Liver (tissue), 9 donors: Measurements from ENCODE around the gene SPANXN5. TPM values are rescaled to one million over a fixed set of nuclear protein-coding genes. Genes with fewer than 3 reads are reported as not detected.

Experiments used
- DNase-seq: peaks from one replicate; pipeline ENCODE4 v3.0.0-alpha.2; 2017; ENCODE audit warnings: low spot score
- H3K27ac ChIP-seq, 2 donors: one replicate each; pipeline ENCODE4 v1.7.0; 2013; ENCODE audit warnings: inconsistent platforms in 2 of 2, low read length in 2 of 2, control low read depth in 1 of 2, low read depth in 1 of 2, mild to moderate bottlenecking in 1 of 2
- H3K27me3 ChIP-seq, 4 donors: one replicate each; pipeline versions ENCODE4 v1.6.1 to v1.7.0; 2013; ENCODE audit warnings: low read length in 3 of 4, inconsistent platforms in 1 of 4, mild to moderate bottlenecking in 1 of 4, moderate library complexity in 1 of 4; ENCODE audit not compliant: control insufficient read depth in 4 of 4, insufficient read depth in 4 of 4
- H3K36me3 ChIP-seq, 4 donors: one replicate each; pipeline versions ENCODE4 v1.6.1 to v1.7.0; 2013; ENCODE audit warnings: low read length in 3 of 4, mild to moderate bottlenecking in 3 of 4, low read depth in 1 of 4, moderate library complexity in 1 of 4; ENCODE audit not compliant: control insufficient read depth in 4 of 4, insufficient read depth in 3 of 4
- H3K4me1 ChIP-seq, 4 donors: one replicate each; pipeline versions ENCODE4 v1.6.1 to v1.7.0; 2013; ENCODE audit warnings: low read length in 3 of 4, mild to moderate bottlenecking in 3 of 4, moderate library complexity in 1 of 4; ENCODE audit not compliant: control insufficient read depth in 4 of 4, insufficient read depth in 4 of 4
- H3K4me3 ChIP-seq, 3 donors: one replicate each; pipeline versions ENCODE4 v1.6.1 to v1.7.0; 2013; ENCODE audit warnings: low read length in 3 of 3, control low read depth in 1 of 3, low read depth in 1 of 3, mild to moderate bottlenecking in 1 of 3
- H3K9ac ChIP-seq, 2 donors: one replicate each; pipeline ENCODE4 v1.7.0; 2013; ENCODE audit warnings: low read length in 2 of 2, mild to moderate bottlenecking in 2 of 2, moderate library complexity in 2 of 2, control low read depth in 1 of 2, low read depth in 1 of 2
- H3K9me3 ChIP-seq, 4 donors: one replicate each; pipeline versions ENCODE4 v1.6.1 to v1.7.0; 2013; ENCODE audit warnings: low read length in 3 of 4; ENCODE audit not compliant: control insufficient read depth in 4 of 4
- ATF3 ChIP-seq: IDR thresholded peaks from 2 replicates; pipeline ENCODE4 v1.6.1; 2016; ENCODE audit warnings: antibody characterized with exemption
- CTCF ChIP-seq: fragments of 150-350 bp; IDR thresholded peaks from 2 replicates; pipeline ENCODE4 v1.5.1; 2017; ENCODE audit warnings: improper control_type of control experiment, low read depth, low read length; ENCODE audit not compliant: missing input control
- EGR1 ChIP-seq, 2 donors: IDR thresholded peaks; 2 replicates each; pipeline ENCODE4 v1.6.1; 2016 to 2018; ENCODE audit warnings: antibody characterized with exemption in 2 of 2, low read depth in 2 of 2
- FOXA1 ChIP-seq: IDR thresholded peaks from 2 replicates; pipeline ENCODE4 v1.6.1; 2016; ENCODE audit warnings: antibody characterized with exemption
- FOXA2 ChIP-seq: IDR thresholded peaks from 2 replicates; pipeline ENCODE4 v1.6.1; 2016; ENCODE audit warnings: antibody characterized with exemption
- GABPA ChIP-seq, 2 donors: IDR thresholded peaks in 1 of 2; conservative IDR thresholded peaks in 1 of 2; 2 replicates each; pipeline ENCODE4 v1.6.1; 2016; ENCODE audit warnings: antibody characterized with exemption in 2 of 2, mild to moderate bottlenecking in 1 of 2, moderate library complexity in 1 of 2
- HNF4A ChIP-seq, 2 donors: conservative IDR thresholded peaks; 2 replicates each; pipeline ENCODE4 v1.6.1; 2016; ENCODE audit warnings: antibody characterized with exemption in 2 of 2, mild to moderate bottlenecking in 2 of 2
- HNF4G ChIP-seq: IDR thresholded peaks from 2 replicates; pipeline ENCODE4 v1.6.1; 2016; ENCODE audit warnings: antibody characterized with exemption
- JUND ChIP-seq, 2 donors: IDR thresholded peaks; 2 replicates each; pipeline ENCODE4 v1.6.1; 2016; ENCODE audit warnings: antibody characterized with exemption in 2 of 2
- MAX ChIP-seq: IDR thresholded peaks from 2 replicates; pipeline ENCODE4 v1.6.1; 2016; ENCODE audit warnings: antibody characterized with exemption
- NR2F2 ChIP-seq: IDR thresholded peaks from 2 replicates; pipeline ENCODE4 v1.6.1; 2016; ENCODE audit warnings: antibody characterized with exemption
- RAD21 ChIP-seq, 2 donors: IDR thresholded peaks; 2 replicates each; pipeline ENCODE4 v1.6.1; 2016; ENCODE audit warnings: antibody characterized with exemption in 2 of 2, mild to moderate bottlenecking in 2 of 2
- REST ChIP-seq: IDR thresholded peaks from 2 replicates; pipeline ENCODE4 v1.6.1; 2016; ENCODE audit warnings: antibody characterized with exemption, mild to moderate bottlenecking
- RXRA ChIP-seq, 2 donors: IDR thresholded peaks; 2 replicates each; pipeline ENCODE4 v1.6.1; 2017 to 2018; ENCODE audit warnings: antibody characterized with exemption in 2 of 2, mild to moderate bottlenecking in 1 of 2
- SP1 ChIP-seq: IDR thresholded peaks from 2 replicates; pipeline ENCODE4 v1.6.1; 2018; ENCODE audit warnings: antibody characterized with exemption, mild to moderate bottlenecking
- TAF1 ChIP-seq: conservative IDR thresholded peaks from 2 replicates; pipeline ENCODE4 v1.6.1; 2016; ENCODE audit warnings: antibody characterized with exemption, mild to moderate bottlenecking
- YY1 ChIP-seq: IDR thresholded peaks from 2 replicates; pipeline ENCODE4 v1.6.1; 2016; ENCODE audit warnings: antibody characterized with exemption, mild to moderate bottlenecking
- ZBTB33 ChIP-seq: IDR thresholded peaks from 2 replicates; pipeline ENCODE4 v1.6.1; 2016; ENCODE audit warnings: antibody characterized with exemption
- WGBS: extraction: QIAGEN DNeasy Blood & Tissue Kit; methylation state at CpG from one replicate; pipeline ENCODE4 v1.1.7; 2013; 5-methylcytosine and 5-hydroxymethylcytosine counted together
- polyA plus RNA-seq, 2 donors: library from polyadenylated mRNA; stranded (reverse) in 1 of 2; unstranded in 1 of 2; fragments of 200-250 nt in 1 of 2; fragments of >200 nt in 1 of 2; fragmentation: Nextera tagmentation in 1 of 2; extraction: Ambion mirVana in 1 of 2; gene quantifications; one replicate each; pipeline versions ENCODE4 v1.2.1 to v1.2.3, GENCODE V29; 2013 to 2015
- total RNA-seq, 2 donors: library from RNA; depleted of rRNA; stranded (reverse); fragments of >200 nt; gene quantifications; one replicate each; pipeline ENCODE4 v1.2.3, GENCODE V29; 2014
- donor health status: healthy.
- donor health status: healthy.
- donor health status: healthy.
- donor health status: healthy.
- donor health status: healthy.

SPANXN5 gene
- total and polyA plus RNA-seq, 4 donors: not detected

- Histone ChIP-seq H3K9me3 (no peaks in the 10 kb centered on the region), H3K4me3 (no peak overlapping the region), H3K36me3 (no peaks in the 10 kb centered on the region), H3K27ac (no peak overlapping the region), H3K9ac (no peak overlapping the region), H3K4me1 (no peaks in the 10 kb centered on the region), H3K27me3 (no peaks in the 10 kb centered on the region)
- TF ChIP-seq SP1: no peak
- no peak for TF ChIP-seq HNF4G
- no peak for TF ChIP-seq GABPA (IDR thresholded peaks at IDR 0.05 in 1 of 2, conservative IDR thresholded peaks at IDR 0.05 in 1 of 2)
- no peak for TF ChIP-seq ATF3
- TF ChIP-seq REST: no peak
- TF ChIP-seq JUND (IDR thresholded peaks at IDR 0.05): no peak
- no peak for TF ChIP-seq FOXA2
- TF ChIP-seq RAD21 (IDR thresholded peaks at IDR 0.05): no peak
- 90% methylated on average over 11 of the region's 11 CpGs for WGBS
- no peak for DNase-seq
Observed at GRCh38 chrX:52821079-52821760, 24.0 kb upstream of the SPANXN5 start.

- Histone ChIP-seq H3K27ac (no peak overlapping the region), H3K27me3 (no peaks in the 10 kb centered on the region), H3K9ac (no peak overlapping the region), H3K9me3 (no peaks in the 10 kb centered on the region), H3K4me1 (no peaks in the 10 kb centered on the region), H3K4me3 (no peak overlapping the region), H3K36me3 (no peaks in the 10 kb centered on the region)
- no peak for DNase-seq
- no peak for TF ChIP-seq RXRA (IDR thresholded peaks at IDR 0.05)
- no peak for TF ChIP-seq YY1
- TF ChIP-seq NR2F2: no peak
- no peak for TF ChIP-seq JUND (IDR thresholded peaks at IDR 0.05)
- TF ChIP-seq EGR1 (IDR thresholded peaks at IDR 0.05; ENCODE audit: low read depth in 2 of 2): no peak
- no peak for TF ChIP-seq FOXA1
- no peak for TF ChIP-seq CTCF
- TF ChIP-seq FOXA2: no peak
- no peak for TF ChIP-seq HNF4G
- no peak for TF ChIP-seq SP1
- no peak for TF ChIP-seq ATF3
- TF ChIP-seq REST: no peak
- TF ChIP-seq GABPA (IDR thresholded peaks at IDR 0.05 in 1 of 2, conservative IDR thresholded peaks at IDR 0.05 in 1 of 2): no peak
- TF ChIP-seq MAX: no peak
- TF ChIP-seq ZBTB33: no peak
- TF ChIP-seq HNF4A (conservative IDR thresholded peaks at IDR 0.05): no peak
- TF ChIP-seq TAF1: no peak
- WGBS: 83% methylated on average over 4 of the region's 4 CpGs
Observed at GRCh38 chrX:52819788-52820187, 22.6 kb upstream of the SPANXN5 start.
